ENCODE measurements around the gene MRC1.

DNA sequence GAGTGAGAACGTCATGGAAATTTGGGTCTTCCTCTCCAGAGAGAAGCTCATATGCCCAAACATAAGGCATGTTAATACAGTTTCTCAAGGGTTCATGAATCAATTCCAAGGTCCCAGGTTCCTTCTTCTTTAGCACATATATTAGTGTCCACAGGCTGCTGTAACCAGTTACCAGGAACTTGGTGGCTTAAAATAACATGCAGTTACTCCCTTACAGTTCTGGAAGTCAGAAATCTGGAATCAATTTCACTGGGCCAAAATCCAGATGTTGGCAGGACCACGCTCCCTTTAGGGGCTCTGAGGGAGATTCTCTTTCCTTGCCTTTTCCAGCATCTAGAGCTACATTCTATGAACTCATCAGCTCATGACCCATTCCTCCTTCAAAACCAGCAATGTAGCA is 64.8 kb downstream of the MRC1 start:
- TF ChIP-seq, protein P1, sequence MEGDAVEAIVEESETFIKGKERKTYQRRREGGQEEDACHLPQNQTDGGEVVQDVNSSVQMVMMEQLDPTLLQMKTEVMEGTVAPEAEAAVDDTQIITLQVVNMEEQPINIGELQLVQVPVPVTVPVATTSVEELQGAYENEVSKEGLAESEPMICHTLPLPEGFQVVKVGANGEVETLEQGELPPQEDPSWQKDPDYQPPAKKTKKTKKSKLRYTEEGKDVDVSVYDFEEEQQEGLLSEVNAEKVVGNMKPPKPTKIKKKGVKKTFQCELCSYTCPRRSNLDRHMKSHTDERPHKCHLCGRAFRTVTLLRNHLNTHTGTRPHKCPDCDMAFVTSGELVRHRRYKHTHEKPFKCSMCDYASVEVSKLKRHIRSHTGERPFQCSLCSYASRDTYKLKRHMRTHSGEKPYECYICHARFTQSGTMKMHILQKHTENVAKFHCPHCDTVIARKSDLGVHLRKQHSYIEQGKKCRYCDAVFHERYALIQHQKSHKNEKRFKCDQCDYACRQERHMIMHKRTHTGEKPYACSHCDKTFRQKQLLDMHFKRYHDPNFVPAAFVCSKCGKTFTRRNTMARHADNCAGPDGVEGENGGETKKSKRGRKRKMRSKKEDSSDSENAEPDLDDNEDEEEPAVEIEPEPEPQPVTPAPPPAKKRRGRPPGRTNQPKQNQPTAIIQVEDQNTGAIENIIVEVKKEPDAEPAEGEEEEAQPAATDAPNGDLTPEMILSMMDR (IDR thresholded peaks at IDR 0.05; ENCODE audit: low read depth, low read length), result no peak
- TF ChIP-seq, protein P2, sequence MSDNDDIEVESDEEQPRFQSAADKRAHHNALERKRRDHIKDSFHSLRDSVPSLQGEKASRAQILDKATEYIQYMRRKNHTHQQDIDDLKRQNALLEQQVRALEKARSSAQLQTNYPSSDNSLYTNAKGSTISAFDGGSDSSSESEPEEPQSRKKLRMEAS (IDR thresholded peaks at IDR 0.05; ENCODE audit: low read depth, low read length), result no peak
- TF ChIP-seq POLR2A (IDR thresholded peaks at IDR 0.05; ENCODE audit: extremely low read depth, insufficient read length) (no peak), MYC (IDR thresholded peaks at IDR 0.05; ENCODE audit: low read depth, low read length) (no peak)

All from NB4 (cell line).